A204.1 (cell line): ENCODE data around the gene DCLK1.
"Not testable (repeated sequence)": the region's sequence is repeated elsewhere in the genome, so short reads cannot be mapped to it uniquely, and the experiment has no call there.

ENCODE experiments used
- FAIRE-seq: peaks from 2 replicates; lab custom pipeline; 2012; peaks lifted over from hg19 to GRCh38; lab: Jason Lieb, UNC

DCLK1 gene

GRCh38 chr13:36130552-36131221 lies 495 bp downstream of the DCLK1 start:
- FAIRE-seq, result no peak

- FAIRE-seq, result no peak
Measured at GRCh38 chr13:36130193-36130551, 1.0 kb downstream of the DCLK1 start.

GRCh38 chr13:36129539-36129938 lies 1.6 kb downstream of the DCLK1 start:
- no peak for FAIRE-seq

GRCh38 chr13:36126491-36126890 lies 4.7 kb downstream of the DCLK1 start:
- no peak for FAIRE-seq

- FAIRE-seq, result no peak
Measured at GRCh38 chr13:36125841-36126240, 5.3 kb downstream of the DCLK1 start.

- FAIRE-seq, result no peak
Measured at GRCh38 chr13:36124236-36124822, 6.9 kb downstream of the DCLK1 start.

- no peak for FAIRE-seq
Measured at GRCh38 chr13:36115306-36115705, 15.9 kb downstream of the DCLK1 start.

GRCh38 chr13:36114233-36114632 lies 16.9 kb downstream of the DCLK1 start:
- FAIRE-seq, result no peak

GRCh38 chr13:36108954-36109353 lies 22.2 kb downstream of the DCLK1 start:
- FAIRE-seq, result no peak

GRCh38 chr13:36108342-36108741 lies 22.8 kb downstream of the DCLK1 start:
- no peak for FAIRE-seq

GRCh38 chr13:36107521-36107920 lies 23.7 kb downstream of the DCLK1 start:
- no peak for FAIRE-seq

- FAIRE-seq, result no peak
Measured at GRCh38 chr13:36105726-36106125, 25.5 kb downstream of the DCLK1 start.

- FAIRE-seq, result no peak
Measured at GRCh38 chr13:36102721-36103120, 28.5 kb downstream of the DCLK1 start.

- FAIRE-seq, result not testable (repeated sequence)
Measured at GRCh38 chr13:36101907-36102306, 29.3 kb downstream of the DCLK1 start.

GRCh38 chr13:36101157-36101556 lies 30.0 kb downstream of the DCLK1 start:
- no peak for FAIRE-seq

- FAIRE-seq, result no peak
Measured at GRCh38 chr13:36098080-36098479, 33.1 kb downstream of the DCLK1 start.

- no peak for FAIRE-seq
Measured at GRCh38 chr13:36096461-36097416, 34.4 kb downstream of the DCLK1 start.

- FAIRE-seq, result no peak
Measured at GRCh38 chr13:36094478-36094877, 36.7 kb downstream of the DCLK1 start.

GRCh38 chr13:36090592-36090991 lies 40.6 kb downstream of the DCLK1 start:
- FAIRE-seq, result no peak

GRCh38 chr13:36089130-36089647 lies 42.0 kb downstream of the DCLK1 start:
- no peak for FAIRE-seq

GRCh38 chr13:36088463-36088862 lies 42.7 kb downstream of the DCLK1 start:
- FAIRE-seq, result no peak

- FAIRE-seq, result no peak
Measured at GRCh38 chr13:36088001-36088400, 43.2 kb downstream of the DCLK1 start.

- no peak for FAIRE-seq
Measured at GRCh38 chr13:36086117-36086516, 45.1 kb downstream of the DCLK1 start.
